ENCODE measurements around the gene CYBC1.
"Not testable (repeated sequence)": the region's sequence is repeated elsewhere in the genome, so short reads cannot be mapped to it uniquely, and the experiment has no call there.

CYBC1 gene

GRCh38 chr17:82412535-82413520 lies 37.7 kb downstream of the CYBC1 start:
- peaks cover 23% of the 10 kb centered on the region for H3K4me1 Mint-ChIP-seq
- peak overlapping the region in 1 of 2 donors; percentile 26 for H3K4me3 Mint-ChIP-seq
- DNase-seq (no peak), ATAC-seq (no peak)
- no peaks in the 10 kb centered on the region for H3K27me3 Mint-ChIP-seq
- no peaks in the 10 kb centered on the region for H3K9me3 Mint-ChIP-seq
- H3K27ac Mint-ChIP-seq = no peak overlapping the region

GRCh38 chr17:82412081-82412480 lies 38.5 kb downstream of the CYBC1 start:
- H3K4me1 Mint-ChIP-seq = peaks cover 26% of the 10 kb centered on the region
- ATAC-seq, H3K4me3 Mint-ChIP-seq, H3K9me3 Mint-ChIP-seq, DNase-seq, H3K27ac Mint-ChIP-seq, H3K27me3 Mint-ChIP-seq: not testable (repeated sequence)

- H3K27ac Mint-ChIP-seq = no peak overlapping the region
- ATAC-seq = no peak
- DNase-seq = no peak
- peaks cover 27% of the 10 kb centered on the region for H3K4me1 Mint-ChIP-seq
- no peak overlapping the region for H3K4me3 Mint-ChIP-seq
- no peaks in the 10 kb centered on the region for H3K9me3 Mint-ChIP-seq
- H3K27me3 Mint-ChIP-seq = no peaks in the 10 kb centered on the region
Measured at GRCh38 chr17:82411396-82412053, 39.0 kb downstream of the CYBC1 start.

GRCh38 chr17:82410014-82410716 lies 40.4 kb downstream of the CYBC1 start:
- Mint-ChIP-seq H3K9me3 (no peaks in the 10 kb centered on the region), H3K27ac (no peak overlapping the region), H3K27me3 (no peaks in the 10 kb centered on the region), H3K4me3 (no peak overlapping the region), H3K4me1 (peaks cover 20% of the 10 kb centered on the region)
- ATAC-seq (no peak), DNase-seq (no peak)

GRCh38 chr17:82408938-82409318 lies 41.6 kb downstream of the CYBC1 start:
- peaks cover 10% of the 10 kb centered on the region for H3K4me1 Mint-ChIP-seq
- DNase-seq (no peak), ATAC-seq (no peak)
- H3K9me3 Mint-ChIP-seq = no peaks in the 10 kb centered on the region
- H3K27me3 Mint-ChIP-seq = no peaks in the 10 kb centered on the region
- no peak overlapping the region for H3K27ac Mint-ChIP-seq
- H3K4me3 Mint-ChIP-seq = peak overlapping the region in 1 of 2 donors; percentile 17

GRCh38 chr17:82408288-82408937 lies 42.1 kb downstream of the CYBC1 start:
- DNase-seq (no peak), ATAC-seq (no peak)
- H3K4me1 Mint-ChIP-seq = peaks cover 10% of the 10 kb centered on the region
- no peaks in the 10 kb centered on the region for H3K27me3 Mint-ChIP-seq
- no peaks in the 10 kb centered on the region for H3K9me3 Mint-ChIP-seq
- no peak overlapping the region for H3K4me3 Mint-ChIP-seq
- H3K27ac Mint-ChIP-seq = no peak overlapping the region

GRCh38 chr17:82407255-82407654 lies 43.3 kb downstream of the CYBC1 start:
- no peak for DNase-seq
- peak overlapping the region; percentile 34 to 61 for H3K27ac Mint-ChIP-seq
- H3K4me1 Mint-ChIP-seq = peaks cover 15% of the 10 kb centered on the region
- no peaks in the 10 kb centered on the region for H3K27me3 Mint-ChIP-seq
- no peaks in the 10 kb centered on the region for H3K9me3 Mint-ChIP-seq
- peak overlapping the region in 1 of 2 donors; percentile 26 for H3K4me3 Mint-ChIP-seq
- no peak for ATAC-seq

- ATAC-seq (no peak), DNase-seq (no peak)
- Mint-ChIP-seq H3K27me3 (no peaks in the 10 kb centered on the region), H3K4me3 (no peak overlapping the region), H3K9me3 (no peaks in the 10 kb centered on the region), H3K27ac (no peak overlapping the region), H3K4me1 (peaks cover 24% of the 10 kb centered on the region)
Measured at GRCh38 chr17:82406131-82406671, 44.4 kb downstream of the CYBC1 start.

GRCh38 chr17:82405051-82405450 lies 45.5 kb downstream of the CYBC1 start:
- DNase-seq (no peak), ATAC-seq (no peak)
- H3K9me3 Mint-ChIP-seq = no peaks in the 10 kb centered on the region
- H3K27me3 Mint-ChIP-seq = no peaks in the 10 kb centered on the region
- peak overlapping the region in 1 of 2 donors; percentile 14 for H3K27ac Mint-ChIP-seq
- H3K4me1 Mint-ChIP-seq = peaks cover 36% of the 10 kb centered on the region
- H3K4me3 Mint-ChIP-seq = no peak overlapping the region

- Mint-ChIP-seq H3K9me3 (no peaks in the 10 kb centered on the region), H3K4me1 (peaks cover 36% of the 10 kb centered on the region), H3K4me3 (no peak overlapping the region), H3K27me3 (no peaks in the 10 kb centered on the region), H3K27ac (no peak overlapping the region)
- DNase-seq (no peak), ATAC-seq (peak; percentile 20)
Measured at GRCh38 chr17:82403662-82404660, 46.6 kb downstream of the CYBC1 start.

GRCh38 chr17:82402865-82403264 lies 47.7 kb downstream of the CYBC1 start:
- ATAC-seq (no peak), DNase-seq (no peak)
- no peaks in the 10 kb centered on the region for H3K27me3 Mint-ChIP-seq
- H3K4me3 Mint-ChIP-seq = no peak overlapping the region
- H3K4me1 Mint-ChIP-seq = peaks cover 35% of the 10 kb centered on the region
- H3K9me3 Mint-ChIP-seq = no peaks in the 10 kb centered on the region
- H3K27ac Mint-ChIP-seq = no peak overlapping the region

GRCh38 chr17:82400830-82401229 lies 49.7 kb downstream of the CYBC1 start:
- peaks cover 26% of the 10 kb centered on the region for H3K4me1 Mint-ChIP-seq
- no peaks in the 10 kb centered on the region for H3K9me3 Mint-ChIP-seq
- H3K4me3 Mint-ChIP-seq = peak overlapping the region; percentile 81 to 88
- ATAC-seq (peak; percentile 81), DNase-seq (peak; percentile 40 to 51)
- peak overlapping the region; percentile 66 to 81 for H3K27ac Mint-ChIP-seq
- H3K27me3 Mint-ChIP-seq = no peaks in the 10 kb centered on the region

GRCh38 chr17:82400206-82400605 lies 50.3 kb downstream of the CYBC1 start:
- Mint-ChIP-seq H3K4me1 (peaks cover 26% of the 10 kb centered on the region), H3K27me3 (no peaks in the 10 kb centered on the region), H3K9me3 (no peaks in the 10 kb centered on the region), H3K27ac (no peak overlapping the region), H3K4me3 (no peak overlapping the region)
- ATAC-seq (no peak), DNase-seq (no peak)

- H3K27me3 Mint-ChIP-seq = no peaks in the 10 kb centered on the region
- no peaks in the 10 kb centered on the region for H3K9me3 Mint-ChIP-seq
- peaks cover 26% of the 10 kb centered on the region for H3K4me1 Mint-ChIP-seq
- no peak overlapping the region for H3K4me3 Mint-ChIP-seq
- DNase-seq = no peak
- no peak overlapping the region for H3K27ac Mint-ChIP-seq
- ATAC-seq = no peak
Measured at GRCh38 chr17:82399601-82400101, 50.9 kb downstream of the CYBC1 start.

All from stimulated activated naive CD8-positive, alpha-beta T cell treated with anti-CD3 and anti-CD28 coated beads, Interleukin-15, amount 100 ng/mL, for 72 hours (primary cell).